DND-41 (cell line): Measurements from ENCODE around the gene USB1.

Experiments used
- ATAC-seq: fragments of 200-7000 bp; cut with Tn5 transposase; 3 replicates; pipeline ENCODE4 v1.9.1; 2021; ENCODE audit warnings: low read depth; ENCODE audit not compliant: insufficient read depth
- DNase-seq: peaks from one replicate; pipeline ENCODE4 v3.0.0-alpha.2; 2020
- H2AFZ ChIP-seq: 2 replicates; pipeline ENCODE4 v1.6.0; 2012; ENCODE audit warnings: low read depth, low read length
- H3K27ac ChIP-seq: 2 replicates; pipeline ENCODE4 v1.5.1; 2012; ENCODE audit warnings: low read length, inconsistent platforms
- H3K27me3 ChIP-seq: fragments of 200-600 bp; sonication (generic); 2 replicates; pipeline ENCODE4 v1.6.0; 2012; ENCODE audit warnings: low read length, mild to moderate bottlenecking, inconsistent platforms; ENCODE audit not compliant: insufficient read depth, poor library complexity
- H3K36me3 ChIP-seq: 2 replicates; pipeline ENCODE4 v1.5.1; 2012; ENCODE audit warnings: low read length, inconsistent platforms; ENCODE audit not compliant: insufficient read depth
- H3K4me1 ChIP-seq: 2 replicates; pipeline ENCODE4 v1.5.1; 2012; ENCODE audit warnings: mild to moderate bottlenecking, low read length; ENCODE audit not compliant: insufficient read depth
- H3K4me2 ChIP-seq: 2 replicates; pipeline ENCODE4 v1.6.0; 2012; ENCODE audit warnings: mild to moderate bottlenecking, moderate library complexity, low read length, inconsistent platforms; ENCODE audit not compliant: insufficient read depth
- H3K4me3 ChIP-seq, 2 experiments: fragments of 200-600 bp in 1 of 2; shearing (Covaris generic) in 1 of 2; 2 replicates each; pipeline ENCODE4 v1.5.1; 2012 to 2016; ENCODE audit warnings: inconsistent platforms in 2 of 2, low read length in 2 of 2, mild to moderate bottlenecking in 2 of 2, low read depth in 1 of 2, moderate library complexity in 1 of 2
- H3K79me2 ChIP-seq: 2 replicates; pipeline ENCODE4 v1.6.0; 2012; ENCODE audit warnings: low read length, inconsistent platforms; ENCODE audit not compliant: insufficient read depth
- H3K9ac ChIP-seq: 2 replicates; pipeline ENCODE4 v1.6.0; 2012; ENCODE audit warnings: low read depth, mild to moderate bottlenecking, inconsistent platforms, low read length, moderate library complexity
- H3K9me3 ChIP-seq: 2 replicates; pipeline ENCODE4 v1.5.1; 2012; ENCODE audit warnings: low read length, moderate library complexity, mild to moderate bottlenecking, inconsistent platforms; ENCODE audit not compliant: insufficient read depth, severe bottlenecking
- H4K20me1 ChIP-seq: 2 replicates; pipeline ENCODE4 v1.6.0; 2012; ENCODE audit warnings: low read length; ENCODE audit not compliant: insufficient read depth
- EZH2 ChIP-seq: IDR thresholded peaks from 3 replicates; pipeline ENCODE4 v1.6.1; 2012; ENCODE audit warnings: borderline replicate concordance, low read depth, mild to moderate bottlenecking, moderate library complexity, low read length, inconsistent platforms; ENCODE audit not compliant: severe bottlenecking
- TF ChIP-seq, protein P1 (sequence below): IDR thresholded peaks from 2 replicates; pipeline ENCODE4 v1.5.1; 2012; ENCODE audit warnings: borderline replicate concordance, low read length, moderate library complexity, mild to moderate bottlenecking; ENCODE audit not compliant: poor library complexity, severe bottlenecking; ENCODE audit errors: extremely low read depth

Gene USB1

DNA sequence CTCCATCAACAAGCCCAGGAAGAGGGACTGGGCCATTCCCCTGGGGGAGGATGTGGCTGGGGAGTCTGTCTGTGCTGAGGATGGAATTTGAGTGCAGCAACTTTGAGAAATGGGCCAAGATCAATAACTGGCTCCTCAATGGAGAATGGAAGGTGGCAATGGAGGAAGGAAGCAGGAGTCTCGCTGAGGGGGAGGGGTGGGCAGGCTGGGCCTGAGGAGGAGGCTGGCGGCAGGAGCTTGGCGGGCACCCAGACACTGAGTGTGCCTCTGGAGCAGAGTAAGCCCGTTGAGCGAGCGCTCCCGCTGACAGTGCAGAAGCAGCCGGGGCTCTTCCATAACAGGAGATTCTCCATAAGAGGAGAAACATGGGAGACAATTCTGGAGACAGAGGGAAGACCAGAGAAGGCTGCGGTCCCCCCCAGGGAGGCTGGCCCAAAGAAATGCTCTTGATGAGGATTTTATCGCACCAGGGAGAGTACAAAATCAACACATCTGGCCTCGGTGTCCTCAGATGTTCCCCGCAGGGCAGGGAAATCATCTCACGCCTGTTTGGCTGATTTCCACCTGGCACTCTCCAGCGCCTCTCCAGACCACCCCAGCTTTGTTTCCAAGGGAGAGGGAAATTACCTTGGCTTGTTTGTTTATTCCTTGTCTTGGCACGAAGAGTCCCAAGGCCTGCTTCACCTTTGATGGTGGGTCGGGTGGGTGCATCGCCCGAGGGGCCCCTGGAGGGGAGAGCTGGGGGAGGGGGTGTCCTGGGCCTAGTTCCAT lies 21.6 kb downstream of the USB1 start:
- Histone ChIP-seq H3K4me1 (peaks cover 19% of the 10 kb centered on the region), H3K9me3 (no peaks in the 10 kb centered on the region), H3K36me3 (peaks cover 12% of the 10 kb centered on the region), H2AFZ (no peak overlapping the region), H3K79me2 (no peaks in the 10 kb centered on the region), H3K9ac (no peak overlapping the region), H3K4me2 (no peak overlapping the region), H4K20me1 (peaks cover 7% of the 10 kb centered on the region; the same call in 1 of the 2 replicates), H3K27ac (no peak overlapping the region), H3K27me3 (no peaks in the 10 kb centered on the region), H3K4me3 (no peak overlapping the region)
- DNase-seq, result no peak
- no peak for TF ChIP-seq EZH2
- TF ChIP-seq, protein P1, sequence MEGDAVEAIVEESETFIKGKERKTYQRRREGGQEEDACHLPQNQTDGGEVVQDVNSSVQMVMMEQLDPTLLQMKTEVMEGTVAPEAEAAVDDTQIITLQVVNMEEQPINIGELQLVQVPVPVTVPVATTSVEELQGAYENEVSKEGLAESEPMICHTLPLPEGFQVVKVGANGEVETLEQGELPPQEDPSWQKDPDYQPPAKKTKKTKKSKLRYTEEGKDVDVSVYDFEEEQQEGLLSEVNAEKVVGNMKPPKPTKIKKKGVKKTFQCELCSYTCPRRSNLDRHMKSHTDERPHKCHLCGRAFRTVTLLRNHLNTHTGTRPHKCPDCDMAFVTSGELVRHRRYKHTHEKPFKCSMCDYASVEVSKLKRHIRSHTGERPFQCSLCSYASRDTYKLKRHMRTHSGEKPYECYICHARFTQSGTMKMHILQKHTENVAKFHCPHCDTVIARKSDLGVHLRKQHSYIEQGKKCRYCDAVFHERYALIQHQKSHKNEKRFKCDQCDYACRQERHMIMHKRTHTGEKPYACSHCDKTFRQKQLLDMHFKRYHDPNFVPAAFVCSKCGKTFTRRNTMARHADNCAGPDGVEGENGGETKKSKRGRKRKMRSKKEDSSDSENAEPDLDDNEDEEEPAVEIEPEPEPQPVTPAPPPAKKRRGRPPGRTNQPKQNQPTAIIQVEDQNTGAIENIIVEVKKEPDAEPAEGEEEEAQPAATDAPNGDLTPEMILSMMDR, result no peak
- ATAC-seq, result no peak

DNA sequence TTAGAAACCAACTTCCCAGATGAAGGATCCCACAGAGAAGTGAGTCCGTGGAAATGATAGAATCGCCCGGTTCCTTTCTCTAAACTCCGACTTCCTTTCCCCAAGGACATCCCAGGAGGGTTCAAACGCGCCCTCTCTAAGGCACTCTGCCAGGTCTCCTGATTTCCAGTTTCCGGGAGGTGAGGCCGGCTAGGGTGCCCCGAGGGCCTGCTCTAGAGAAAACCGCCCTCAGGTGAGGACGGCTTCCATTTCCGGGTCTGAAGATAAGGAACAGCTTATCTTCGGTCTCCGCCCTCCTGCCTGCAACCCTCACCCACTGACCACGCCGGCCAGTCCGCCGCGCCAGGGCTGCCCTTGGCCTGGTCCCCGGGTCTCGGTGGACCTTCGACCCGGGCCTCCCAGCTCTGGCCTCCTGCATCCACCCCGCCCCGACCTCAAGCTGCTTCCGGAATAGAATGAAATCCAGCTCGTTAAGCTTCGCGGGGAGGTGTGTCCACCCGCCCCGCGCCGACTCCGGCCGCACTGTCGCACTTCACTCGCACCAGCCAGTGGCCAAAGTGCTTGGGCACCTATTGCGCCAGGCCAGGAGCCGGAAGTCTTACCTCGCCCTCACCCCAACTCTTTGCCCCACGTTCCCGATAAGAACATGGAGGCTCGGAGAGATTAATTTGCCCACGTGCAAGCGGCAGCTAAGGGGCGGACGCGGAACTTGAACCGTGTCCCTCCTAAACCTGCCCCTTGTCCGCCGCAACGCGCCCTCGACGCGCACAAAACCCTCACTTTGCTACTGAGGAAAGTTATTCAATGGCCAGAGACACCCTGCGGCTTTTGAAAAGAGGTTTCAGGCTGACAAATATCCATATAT lies 23.5 kb downstream of the USB1 start:
- Histone ChIP-seq H3K4me1 (peaks cover 19% of the 10 kb centered on the region), H3K4me2 (peak overlapping the region; percentile 88; the same call in 1 of the 2 replicates), H3K27me3 (no peaks in the 10 kb centered on the region), H2AFZ (no peak overlapping the region), H3K79me2 (no peaks in the 10 kb centered on the region), H3K27ac (no peak overlapping the region), H3K4me3 (peak overlapping the region in 1 of 2 experiments; percentile 62; a peak in 2 of 4 replicates), H4K20me1 (peaks cover 7% of the 10 kb centered on the region; the same call in 1 of the 2 replicates), H3K36me3 (no peaks in the 10 kb centered on the region), H3K9ac (no peak overlapping the region; the same call in 1 of the 2 replicates), H3K9me3 (no peaks in the 10 kb centered on the region)
- DNase-seq (no peak), ATAC-seq (no peak)
- no peak for TF ChIP-seq EZH2
- TF ChIP-seq, protein P1, result no peak

DNA sequence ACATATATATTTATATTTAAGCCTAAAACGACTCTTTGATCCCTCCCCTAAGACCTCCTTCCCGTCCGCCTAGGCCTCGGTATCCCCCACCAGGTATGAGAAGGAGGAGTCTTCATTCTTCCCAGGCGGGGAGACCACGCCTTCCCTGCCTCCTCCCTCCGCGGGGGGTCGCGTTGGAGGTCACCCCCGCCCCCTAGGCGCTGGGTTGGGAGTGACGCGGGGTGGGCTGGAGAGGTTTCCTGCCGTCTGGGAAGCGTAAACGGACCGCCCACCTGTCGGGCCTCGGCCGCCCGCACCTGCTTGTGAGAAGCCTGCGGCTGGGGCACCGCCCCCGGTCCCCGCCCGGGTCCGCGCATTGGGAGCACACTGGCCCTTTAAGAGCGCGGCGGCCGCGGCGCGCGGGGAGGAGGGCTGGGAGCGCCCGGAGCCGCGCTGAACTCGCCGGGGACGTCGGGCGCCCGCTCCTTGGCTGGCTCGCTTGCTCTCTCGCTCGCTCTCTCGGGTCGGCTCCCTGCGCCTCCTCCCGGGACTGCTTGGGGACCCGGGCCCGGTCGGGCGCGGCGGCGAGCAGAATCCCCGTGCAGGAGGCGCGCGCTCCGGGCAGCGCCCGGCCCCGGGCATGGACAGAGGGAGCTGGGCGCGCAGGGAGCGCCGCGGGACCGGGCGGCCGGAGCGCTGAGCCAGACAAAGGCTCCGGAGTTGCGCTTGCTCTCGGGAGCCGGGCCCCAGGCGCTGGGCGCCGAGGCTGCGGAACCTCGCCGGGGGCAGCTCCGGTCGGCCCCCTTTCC lies 24.3 kb downstream of the USB1 start, which contains the start of gene MMP15:
TSS of gene MMP15 (plus strand) at position 404 of the 788 bp plus-strand sequence. CDS start 597 bp downstream, outside the sequence.
- H3K79me2 ChIP-seq, result no peaks in the 10 kb centered on the region
- no peak within 1 kb of the TSS for H3K27ac ChIP-seq
- peak within 1 kb of the TSS; percentile 88 for H3K4me2 ChIP-seq
- peak within 1 kb of the TSS; percentile 20 to 62; a peak in 3 of 4 replicates for H3K4me3 ChIP-seq
- H3K9ac ChIP-seq, result peak within 1 kb of the TSS; percentile 53
- no peaks in the 10 kb centered on the region for H3K36me3 ChIP-seq
- peaks cover 3% of the 10 kb centered on the region; the same call in 1 of the 2 replicates for H4K20me1 ChIP-seq
- peaks cover 19% of the 10 kb centered on the region for H3K4me1 ChIP-seq
- H2AFZ ChIP-seq, result peak within 1 kb of the TSS; percentile 66
- DNase-seq (peak; percentile 74), ATAC-seq (peak; percentile 85)
- H3K27me3 ChIP-seq, result no peaks in the 10 kb centered on the region
- H3K9me3 ChIP-seq, result no peaks in the 10 kb centered on the region
- TF ChIP-seq, protein P1, result peak; percentile 9
- TF ChIP-seq EZH2, result no peak
